Suprapubic skin (tissue), 4 donors: Measurements from ENCODE around the gene NKRF.

ENCODE experiments used
- POLR2A ChIP-seq, 2 donors: fragments of 450-650 bp; IDR thresholded peaks; one replicate each; pipeline ENCODE4 v1.6.1; 2017; ENCODE audit warnings: antibody characterized with exemption in 2 of 2, mild to moderate bottlenecking in 2 of 2, moderate library complexity in 2 of 2
- POLR2AphosphoS5 ChIP-seq, 3 donors: sonication (generic); formaldehyde crosslinking; IDR thresholded peaks; one replicate each; pipeline ENCODE4 v1.6.1; 2017; ENCODE audit warnings: antibody characterized with exemption in 3 of 3

DNA sequence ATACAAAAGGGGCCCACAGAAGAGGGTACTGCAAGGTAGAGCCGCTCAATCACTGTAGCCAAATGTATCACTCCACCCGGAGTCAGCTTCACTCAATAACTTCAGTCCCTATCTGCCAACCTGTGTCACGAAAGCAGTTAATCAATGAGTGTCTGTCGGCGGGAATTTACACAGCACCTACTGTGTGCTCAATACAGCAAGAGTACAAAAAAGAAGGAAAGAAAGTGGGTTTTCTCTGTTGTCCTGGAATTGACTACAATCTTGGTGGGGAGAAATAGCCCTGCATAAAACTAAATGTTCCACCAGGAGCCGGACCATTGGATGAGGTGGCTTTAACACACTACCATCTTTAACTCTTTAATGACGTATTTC, 780 bp upstream of the NKRF start:
- TF ChIP-seq POLR2AphosphoS5 (IDR thresholded peaks at IDR 0.05) (no peak), POLR2A (IDR thresholded peaks at IDR 0.05) (no peak)
